DND-41 (cell line): ENCODE measurements around the gene C11orf58.

Experiments
- ATAC-seq: fragments of 200-7000 bp; cut with Tn5 transposase; 3 replicates; pipeline ENCODE4 v1.9.1; 2021; ENCODE audit warnings: low read depth; ENCODE audit not compliant: insufficient read depth
- DNase-seq: peaks from one replicate; pipeline ENCODE4 v3.0.0-alpha.2; 2020
- H2AFZ ChIP-seq: 2 replicates; pipeline ENCODE4 v1.6.0; 2012; ENCODE audit warnings: low read depth, low read length
- H3K27ac ChIP-seq: 2 replicates; pipeline ENCODE4 v1.5.1; 2012; ENCODE audit warnings: low read length, inconsistent platforms
- H3K27me3 ChIP-seq: fragments of 200-600 bp; sonication (generic); 2 replicates; pipeline ENCODE4 v1.6.0; 2012; ENCODE audit warnings: low read length, mild to moderate bottlenecking, inconsistent platforms; ENCODE audit not compliant: insufficient read depth, poor library complexity
- H3K36me3 ChIP-seq: 2 replicates; pipeline ENCODE4 v1.5.1; 2012; ENCODE audit warnings: low read length, inconsistent platforms; ENCODE audit not compliant: insufficient read depth
- H3K4me1 ChIP-seq: 2 replicates; pipeline ENCODE4 v1.5.1; 2012; ENCODE audit warnings: mild to moderate bottlenecking, low read length; ENCODE audit not compliant: insufficient read depth
- H3K4me2 ChIP-seq: 2 replicates; pipeline ENCODE4 v1.6.0; 2012; ENCODE audit warnings: mild to moderate bottlenecking, moderate library complexity, low read length, inconsistent platforms; ENCODE audit not compliant: insufficient read depth
- H3K4me3 ChIP-seq, 2 experiments: fragments of 200-600 bp in 1 of 2; shearing (Covaris generic) in 1 of 2; 2 replicates each; pipeline ENCODE4 v1.5.1; 2012 to 2016; ENCODE audit warnings: inconsistent platforms in 2 of 2, low read length in 2 of 2, mild to moderate bottlenecking in 2 of 2, low read depth in 1 of 2, moderate library complexity in 1 of 2
- H3K79me2 ChIP-seq: 2 replicates; pipeline ENCODE4 v1.6.0; 2012; ENCODE audit warnings: low read length, inconsistent platforms; ENCODE audit not compliant: insufficient read depth
- H3K9ac ChIP-seq: 2 replicates; pipeline ENCODE4 v1.6.0; 2012; ENCODE audit warnings: low read depth, mild to moderate bottlenecking, inconsistent platforms, low read length, moderate library complexity
- H3K9me3 ChIP-seq: 2 replicates; pipeline ENCODE4 v1.5.1; 2012; ENCODE audit warnings: low read length, moderate library complexity, mild to moderate bottlenecking, inconsistent platforms; ENCODE audit not compliant: insufficient read depth, severe bottlenecking
- H4K20me1 ChIP-seq: 2 replicates; pipeline ENCODE4 v1.6.0; 2012; ENCODE audit warnings: low read length; ENCODE audit not compliant: insufficient read depth
- CTCF ChIP-seq: IDR thresholded peaks from 2 replicates; pipeline ENCODE4 v1.5.1; 2012; ENCODE audit warnings: borderline replicate concordance, low read length, moderate library complexity, mild to moderate bottlenecking; ENCODE audit not compliant: poor library complexity, severe bottlenecking; ENCODE audit errors: extremely low read depth
- EZH2 ChIP-seq: IDR thresholded peaks from 3 replicates; pipeline ENCODE4 v1.6.1; 2012; ENCODE audit warnings: borderline replicate concordance, low read depth, mild to moderate bottlenecking, moderate library complexity, low read length, inconsistent platforms; ENCODE audit not compliant: severe bottlenecking

The C11orf58 gene

GRCh38 chr11:16801288-16801980 lies 63.0 kb downstream of the C11orf58 start:
- no peak overlapping the region for H3K4me3 ChIP-seq
- TF ChIP-seq EZH2 (no peak), CTCF (no peak)
- no peaks in the 10 kb centered on the region for H3K79me2 ChIP-seq
- H2AFZ ChIP-seq: no peak overlapping the region
- H3K27me3 ChIP-seq: peaks cover 5% of the 10 kb centered on the region
- no peaks in the 10 kb centered on the region for H3K9me3 ChIP-seq
- no peak overlapping the region for H3K4me2 ChIP-seq
- H3K36me3 ChIP-seq: no peaks in the 10 kb centered on the region
- no peak overlapping the region for H3K9ac ChIP-seq
- no peaks in the 10 kb centered on the region for H4K20me1 ChIP-seq
- no peaks in the 10 kb centered on the region for H3K4me1 ChIP-seq
- no peak for ATAC-seq
- H3K27ac ChIP-seq: no peak overlapping the region
- DNase-seq: no peak

- H3K9me3 ChIP-seq: no peaks in the 10 kb centered on the region
- H3K36me3 ChIP-seq: no peaks in the 10 kb centered on the region
- H4K20me1 ChIP-seq: no peaks in the 10 kb centered on the region
- TF ChIP-seq CTCF (no peak), EZH2 (no peak)
- no peaks in the 10 kb centered on the region for H3K4me1 ChIP-seq
- H3K4me2 ChIP-seq: no peak overlapping the region
- no peaks in the 10 kb centered on the region for H3K27me3 ChIP-seq
- DNase-seq (no peak), ATAC-seq (no peak)
- H3K27ac ChIP-seq: no peak overlapping the region
- H3K79me2 ChIP-seq: no peaks in the 10 kb centered on the region
- no peak overlapping the region for H2AFZ ChIP-seq
- H3K4me3 ChIP-seq: no peak overlapping the region
- no peak overlapping the region for H3K9ac ChIP-seq
These were observed 65.9 kb downstream of the C11orf58 start for GRCh38 chr11:16804104-16804947.

- Histone ChIP-seq H3K79me2 (no peaks in the 10 kb centered on the region), H3K27me3 (no peaks in the 10 kb centered on the region), H3K4me3 (no peak overlapping the region), H3K36me3 (no peaks in the 10 kb centered on the region), H2AFZ (no peak overlapping the region), H3K9me3 (no peaks in the 10 kb centered on the region), H3K4me2 (no peak overlapping the region), H3K27ac (no peak overlapping the region), H4K20me1 (no peaks in the 10 kb centered on the region), H3K4me1 (no peaks in the 10 kb centered on the region), H3K9ac (no peak overlapping the region)
- ATAC-seq (no peak), DNase-seq (no peak)
- TF ChIP-seq EZH2 (no peak), CTCF (no peak)
These were observed 67.5 kb downstream of the C11orf58 start for GRCh38 chr11:16805938-16806337.
